Transverse colon (tissue), 4 donors: Measurements from ENCODE around the gene S100A16.

ENCODE experiments used
- CTCF ChIP-seq, 5 experiments: fragments of 200-600 bp in 3 of 5; fragments of 450-650 bp in 2 of 5; sonication (generic) in 3 of 5; IDR thresholded peaks; 1 replicate in 2 of 5; 2 replicates in 3 of 5; pipeline ENCODE4 v1.5.1; 2016 to 2017; ENCODE audit warnings: antibody characterized with exemption in 5 of 5, inconsistent platforms in 3 of 5, mild to moderate bottlenecking in 2 of 5, moderate library complexity in 1 of 5
- EP300 ChIP-seq: sonication (generic); formaldehyde crosslinking; IDR thresholded peaks from one replicate; pipeline ENCODE4 v1.6.1; 2017; ENCODE audit warnings: antibody characterized with exemption, low read depth
- POLR2A ChIP-seq: fragments of 450-650 bp; IDR thresholded peaks from one replicate; pipeline ENCODE4 v1.6.1; 2016; ENCODE audit warnings: antibody characterized with exemption, mild to moderate bottlenecking, moderate library complexity
- POLR2AphosphoS5 ChIP-seq, 3 donors: sonication (generic); formaldehyde crosslinking; IDR thresholded peaks; one replicate each; pipeline ENCODE4 v1.6.1; 2016; ENCODE audit warnings: antibody characterized with exemption in 3 of 3

DNA sequence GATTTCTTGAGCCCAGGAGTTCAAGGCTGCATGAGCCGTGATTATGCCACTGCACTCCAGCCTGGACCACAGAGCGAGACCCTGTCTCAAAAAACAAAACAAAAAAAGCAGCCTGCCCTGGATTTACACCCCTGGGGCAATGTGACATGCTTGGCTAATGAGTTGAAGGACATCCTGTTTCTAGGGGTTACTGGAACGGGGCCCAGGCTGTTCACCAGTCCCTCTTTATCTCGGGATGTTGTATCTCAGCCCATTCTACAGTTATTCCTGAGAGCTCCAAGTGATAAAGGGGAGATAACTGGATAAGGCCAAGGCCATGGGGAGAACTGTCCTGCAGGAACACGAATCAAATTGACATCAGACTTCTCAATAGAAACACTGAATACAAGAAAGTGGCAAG, 25.6 kb downstream of the S100A16 start:
- TF ChIP-seq CTCF (IDR thresholded peaks at IDR 0.05) (no peak), POLR2AphosphoS5 (IDR thresholded peaks at IDR 0.05) (no peak), POLR2A (no peak), EP300 (no peak)
